ENCODE results near the gene ACO2. TPM values are rescaled to one million over a fixed set of nuclear protein-coding genes. Genes with fewer than 3 reads are reported as not detected.
A peak's percentile ranks its signal among the peaks of the same experiment; 100 is the strongest.

The ACO2 gene
- total and polyA plus RNA-seq, 2 of the 8 experiments (the other 6 are each of a cell fraction or from before 2014, with no cell fraction given), result 52.8 to 75.4 TPM

- Histone ChIP-seq H2AK5ac (ENCODE audit: low read depth, low read length) (no peak overlapping the region), H4K91ac (replicated peaks; ENCODE audit: insufficient read length, low read length) (peak overlapping the region; percentile 86), H3K27me3 (replicated peaks in 1 of 4; ENCODE audit: control insufficient read depth in 3 of 4, extremely low read depth in 1 of 4, insufficient read depth in 3 of 4, low read length in 3 of 4) (no peaks in the 10 kb centered on the region), H4K20me1 (replicated peaks in 1 of 2; ENCODE audit: control insufficient read depth in 1 of 2, insufficient read depth in 2 of 2, low read length in 2 of 2) (peaks cover 0 to 8% of the 10 kb centered on the region in 2 experiments), H3K36me3 (ENCODE audit: control insufficient read depth in 2 of 4, insufficient read depth in 4 of 4, low read length in 3 of 4) (peaks cover 19 to 34% (median 29%) of the 10 kb centered on the region in 4 experiments), H3K27ac (ENCODE audit: low read depth, low read length) (peak overlapping the region; percentile 98), H2BK15ac (ENCODE audit: low read length) (no peak overlapping the region), H3K79me2 (ENCODE audit: control insufficient read depth in 1 of 2, insufficient read depth in 2 of 2, low read length in 2 of 2) (peaks cover 16 to 78% of the 10 kb centered on the region in 2 experiments), H3K56ac (replicated peaks; ENCODE audit: insufficient read length, low read depth, low read length) (peak overlapping the region; percentile 33), H3K4me1 (replicated peaks in 1 of 4; ENCODE audit: control insufficient read depth in 3 of 4, insufficient read depth in 4 of 4, low read length in 3 of 4) (peaks cover 0 to 9% (median 7%) of the 10 kb centered on the region in 4 experiments; a peak in 4 of 7 replicates), H3K23me2 (ENCODE audit: low read depth, low read length) (peaks cover 6% of the 10 kb centered on the region), H4K5ac (ENCODE audit: insufficient read length, low read depth, low read length) (peak overlapping the region; percentile 30), H3K4me2 (ENCODE audit: insufficient read depth in 1 of 2, low read depth in 2 of 2, low read length in 2 of 2) (peak overlapping the region; percentile 35 to 79), H2BK20ac (ENCODE audit: low read length) (0 out of 2 replicates have a peak overlapping the region, but pooled peaks have one; percentile 34), H3K18ac (ENCODE audit: extremely low read depth, low read length) (no peak overlapping the region), H2BK12ac (ENCODE audit: low read depth, low read length) (no peak overlapping the region), H2BK120ac (replicated peaks; ENCODE audit: low read depth, low read length) (no peak overlapping the region), H3K23ac (ENCODE audit: insufficient read length) (no peak overlapping the region), H2AFZ (ENCODE audit: low read length) (no peak overlapping the region), H3K4ac (replicated peaks; ENCODE audit: insufficient read length, low read depth, low read length) (no peak overlapping the region), H3K14ac (ENCODE audit: insufficient read length) (no peak overlapping the region), H3K9me3 (ENCODE audit: insufficient read depth in 2 of 2, low read depth in 1 of 2, low read length in 1 of 2) (no peaks in the 10 kb centered on the region), H3K79me1 (ENCODE audit: low read depth, low read length) (peaks cover 9% of the 10 kb centered on the region; the same call in 1 of the 2 replicates), H4K8ac (ENCODE audit: extremely low read depth, insufficient read depth, low read length) (peak overlapping the region; percentile 98), H3K4me3 (ENCODE audit: extremely low read depth in 1 of 4, insufficient read depth in 2 of 4, low read depth in 3 of 4, low read length in 4 of 4) (peak overlapping the region; percentile 74 to 93 (median 80)), H3K9ac (replicated peaks in 1 of 4; ENCODE audit: extremely low read depth in 1 of 4, low read depth in 3 of 4, low read length in 3 of 4) (peak overlapping the region; percentile 75 to 95 (median 86)), H2BK5ac (ENCODE audit: low read depth, low read length) (peak overlapping the region; percentile 99)
- ChIA-PET POLR2A (ENCODE audit: partially characterized antibody) (interaction anchor here (0.6 to 30.6 kb wide), 28 partner anchors 1 to 188 kb away, joined by 3 to 887 read pairs (median 5); partner anchors contain the start of genes ACO2, PHF5A, TEF and TOB2), CTCF (ENCODE audit: partially characterized antibody) (interaction anchor here (0.6 to 8.3 kb wide), 17 partner anchors 9 to 66 kb away, joined by 3 to 57 read pairs (median 3); no protein-coding TSS in a partner anchor)
- no peak for DNase-seq (ENCODE audit: low read depth in 1 of 2, low spot score in 2 of 2)
- 2% methylated on average over 27 of the region's 30 CpGs; no CpG with 5 or more reads in 1 of the 2 experiments for WGBS, 2 experiments (ENCODE audit: extremely low coverage in 1 of 2, insufficient coverage in 1 of 2, insufficient read length in 1 of 2, insufficient replicate concordance in 2 of 2, low coverage in 1 of 2, low lambda C conversion rate in 2 of 2, missing lambda C conversion rate in 1 of 2)
- FAIRE-seq, result no peak
- no peak for TF ChIP-seq BACH1 (IDR thresholded peaks at IDR 0.05; ENCODE audit: low read length)
- TF ChIP-seq JUND (IDR thresholded peaks at IDR 0.05; ENCODE audit: low read length), result no peak
- no peak for TF ChIP-seq TEAD4 (IDR thresholded peaks at IDR 0.05; ENCODE audit: low read depth, low read length)
- TF ChIP-seq EP300 (IDR thresholded peaks at IDR 0.05; ENCODE audit: borderline replicate concordance in 1 of 2, low read depth in 2 of 2, low read length in 2 of 2), result no peak
- TF ChIP-seq CREB1 (IDR thresholded peaks at IDR 0.05), result no peak
- no peak for TF ChIP-seq SP1 (IDR thresholded peaks at IDR 0.05; ENCODE audit: low read depth, low read length)
- no peak for TF ChIP-seq POU5F1 (IDR thresholded peaks at IDR 0.05; ENCODE audit: low read depth, low read length)
- no peak for TF ChIP-seq BCL11A (IDR thresholded peaks at IDR 0.05; ENCODE audit: low read depth in 2 of 2, low read length in 2 of 2)
- TF ChIP-seq NANOG (IDR thresholded peaks at IDR 0.05; ENCODE audit: insufficient read depth, low read depth, low read length, poor library complexity, severe bottlenecking), result no peak
- peak in 1 of 2 experiments; percentile 35; a peak in 1 of 3 replicates for TF ChIP-seq POLR2A (IDR thresholded peaks at IDR 0.05; ENCODE audit: control extremely low read depth in 1 of 2, low read depth in 2 of 2, low read length in 2 of 2)
- TF ChIP-seq SIN3A (conservative IDR thresholded peaks at IDR 0.05 in 1 of 2, IDR thresholded peaks at IDR 0.05 in 1 of 2; ENCODE audit: low read depth in 1 of 2, low read length in 2 of 2), result peak; percentile 62 to 73; a peak in 1 of 4 replicates
- TF ChIP-seq BRCA1 (IDR thresholded peaks at IDR 0.05; ENCODE audit: low read depth, low read length), result no peak
- peak; percentile 63 for TF ChIP-seq PHF8 (conservative IDR thresholded peaks at IDR 0.05; ENCODE audit: low read depth, low read length)
Observed at GRCh38 chr22:41469218-41469851, 418 bp downstream of the ACO2 start.

Data from H1 (cell line).